ENCODE measurements around the gene CGAS.

- TF ChIP-seq SMAD4 (CRISPR knock-in tag; conservative IDR thresholded peaks at IDR 0.05) (no peak), JUND (IDR thresholded peaks at IDR 0.05; ENCODE audit: borderline replicate concordance, low read depth, low read length) (no peak), JUND (tag; IDR thresholded peaks at IDR 0.05; ENCODE audit: borderline replicate concordance, low read depth, low read length) (no peak), CTCF (IDR thresholded peaks at IDR 0.05 in 2 of 3, conservative IDR thresholded peaks at IDR 0.05 in 1 of 3; ENCODE audit: insufficient read depth in 2 of 3, low read depth in 1 of 3, low read length in 3 of 3) (no peak), PHF20 (IDR thresholded peaks at IDR 0.05; ENCODE audit: partially characterized antibody) (no peak), REST (IDR thresholded peaks at IDR 0.05; ENCODE audit: borderline replicate concordance) (no peak), REST (CRISPR knock-in tag; IDR thresholded peaks at IDR 0.05; ENCODE audit: low read depth) (no peak), POLR2AphosphoS2 (IDR thresholded peaks at IDR 0.05; ENCODE audit: low read length) (no peak)
Measured at GRCh38 chr6:73389854-73390253, 62.2 kb downstream of the CGAS start.

Data from K562 (cell line).